Measurements from ENCODE around the gene STK32C.

GRCh38 chr10:132229096-132229495, 78.7 kb downstream of the STK32C start:
- TF ChIP-seq CTCF (IDR thresholded peaks at IDR 0.05 in 4 of 5, conservative IDR thresholded peaks at IDR 0.05 in 1 of 5) (no peak), POLR2A (IDR thresholded peaks at IDR 0.05) (no peak)

All from gastrocnemius medialis (tissue), 4 donors.